CD4-positive, alpha-beta T cell treated with Interleukin-6 at 100 ng/mL for 8 hours (primary cell): ENCODE measurements around the gene STXBP2.
"Not testable (repeated sequence)": the region's sequence is repeated elsewhere in the genome, so short reads cannot be mapped to it uniquely, and the experiment has no call there.

Experiments used
- DNase-seq: peaks from one replicate; pipeline ENCODE4 v3.0.0-alpha.2; 2020; ENCODE audit warnings: mixed read lengths, low spot score

Gene STXBP2

GRCh38 chr19:7632340-7633203 is 4.3 kb upstream of the STXBP2 start:
- no peak for DNase-seq

GRCh38 chr19:7633698-7634097 is 3.2 kb upstream of the STXBP2 start, which contains the start of gene PCP2:
TSS of gene PCP2 (minus strand) at chr19:7633719. CDS start at chr19:7633457, 262 bp downstream.
- no peak for DNase-seq

- no peak for DNase-seq
Observed at GRCh38 chr19:7635670-7636069, 1.2 kb upstream of the STXBP2 start.

- DNase-seq: no peak
Observed at GRCh38 chr19:7636317-7636690, 606 bp upstream of the STXBP2 start.

GRCh38 chr19:7637374-7638256 is 705 bp downstream of the STXBP2 start:
- no peak for DNase-seq

GRCh38 chr19:7638802-7639465 is 2.0 kb downstream of the STXBP2 start:
- no peak for DNase-seq

- no peak for DNase-seq
Observed at GRCh38 chr19:7639863-7640348, 3.0 kb downstream of the STXBP2 start.

- no peak for DNase-seq
Observed at GRCh38 chr19:7640803-7641202, 3.9 kb downstream of the STXBP2 start.

- no peak for DNase-seq
Observed at GRCh38 chr19:7641290-7642276, 4.7 kb downstream of the STXBP2 start.

- no peak for DNase-seq
Observed at GRCh38 chr19:7642295-7643030, 5.6 kb downstream of the STXBP2 start.

GRCh38 chr19:7643031-7643415 is 6.1 kb downstream of the STXBP2 start:
- DNase-seq: no peak

GRCh38 chr19:7643629-7644549 is 7.0 kb downstream of the STXBP2 start:
- not testable (repeated sequence) for DNase-seq

GRCh38 chr19:7644550-7644877 is 7.6 kb downstream of the STXBP2 start:
- no peak for DNase-seq

- DNase-seq: no peak
Observed at GRCh38 chr19:7645163-7645562, 8.3 kb downstream of the STXBP2 start.

- DNase-seq: no peak
Observed at GRCh38 chr19:7645656-7646425, 8.9 kb downstream of the STXBP2 start.

- DNase-seq: no peak
Observed at GRCh38 chr19:7646426-7646700, 9.5 kb downstream of the STXBP2 start.

- no peak for DNase-seq
Observed at GRCh38 chr19:7647156-7647555, 10.2 kb downstream of the STXBP2 start.

GRCh38 chr19:7648265-7649014 is 11.5 kb downstream of the STXBP2 start:
- DNase-seq: no peak
